A549 (cell line): ENCODE data around the gene KCNQ1.

Experiments
- BCL3 ChIP-seq: fragments of >200 bp; sonication (Bioruptor Twin); formaldehyde crosslinking; IDR thresholded peaks from 3 replicates; pipeline ENCODE4 v1.6.1; 2016
- CBX2 ChIP-seq: fragments of 200-600 bp; sonication (generic); IDR thresholded peaks from 2 replicates; pipeline ENCODE4 v1.6.1; 2016; ENCODE audit warnings: low read depth, mild to moderate bottlenecking, borderline replicate concordance
- CHD2 ChIP-seq: fragments of 150-350 bp; IDR thresholded peaks from 2 replicates; pipeline ENCODE4 v1.6.1; 2014; ENCODE audit warnings: low read length; ENCODE audit not compliant: partially characterized antibody
- CTCF ChIP-seq: fragments of >200 bp; sonication (Bioruptor Twin); formaldehyde crosslinking; IDR thresholded peaks from 3 replicates; pipeline ENCODE4 v1.5.1; 2016
- EHF ChIP-seq: fragments of 250-450 bp; sonication (Bioruptor Pico); IDR thresholded peaks from 2 replicates; pipeline ENCODE4 v1.5.0; 2020; ENCODE audit warnings: mild to moderate bottlenecking
- FOSL2 ChIP-seq, 2 experiments: fragments of 450-650 bp in 1 of 2; fragments of >200 bp in 1 of 2; sonication (Bioruptor Twin) in 1 of 2; formaldehyde crosslinking; IDR thresholded peaks; 2 replicates each; pipeline versions ENCODE4 v1.5.0 to v1.6.1; 2016 to 2020; ENCODE audit warnings: mild to moderate bottlenecking in 1 of 2, moderate library complexity in 1 of 2
- MAX ChIP-seq: IDR thresholded peaks from 2 replicates; pipeline ENCODE4 v1.6.1; 2012
- MYC ChIP-seq: IDR thresholded peaks from 2 replicates; pipeline ENCODE4 v1.6.1; 2012; ENCODE audit warnings: mild to moderate bottlenecking, inconsistent platforms, low read length, improper control_type of control experiment, borderline replicate concordance
- POLR2A ChIP-seq: IDR thresholded peaks from 2 replicates; pipeline ENCODE4 v1.6.1; 2012; ENCODE audit warnings: mild to moderate bottlenecking, low read length
- POLR2AphosphoS2 ChIP-seq: conservative IDR thresholded peaks from 2 replicates; pipeline ENCODE4 v1.6.1; 2012; ENCODE audit warnings: low read length, improper control_type of control experiment, inconsistent platforms
- RFX5 ChIP-seq: fragments of 450-650 bp; IDR thresholded peaks from 2 replicates; pipeline ENCODE4 v1.7.1; 2014; ENCODE audit warnings: antibody characterized with exemption, mild to moderate bottlenecking, moderate library complexity

GRCh38 chr11:2767071-2767470 is 322.3 kb downstream of the KCNQ1 start:
- TF ChIP-seq POLR2A = no peak
- no peak for TF ChIP-seq CTCF
- TF ChIP-seq CBX2 = no peak
- no peak for TF ChIP-seq RFX5
- no peak for TF ChIP-seq EHF (CRISPR knock-in tag)
- no peak for TF ChIP-seq MYC
- no peak for TF ChIP-seq POLR2AphosphoS2
- TF ChIP-seq CHD2 = no peak
- TF ChIP-seq BCL3 = no peak
- TF ChIP-seq MAX = no peak
- TF ChIP-seq FOSL2 (IDR thresholded peaks at IDR 0.05) = no peak
- no peak for TF ChIP-seq FOSL2 (CRISPR knock-in tag; IDR thresholded peaks at IDR 0.05)
